Muscle of back (tissue), 13 donors: Measurements from ENCODE around the gene RFPL2. TPM values are rescaled to one million over a fixed set of nuclear protein-coding genes. Genes with fewer than 3 reads are reported as not detected.

ENCODE experiments used
- DNase-seq, 3 donors: peaks; one replicate each; pipeline versions ENCODE4 v3.0.0 to v3.0.0-alpha.2; 2013
- long read RNA-seq, 9 donors: transcript quantifications; one replicate each; lab custom pipeline, GENCODE V29; 2026
- polyA plus RNA-seq, 10 donors: library from polyadenylated mRNA; unstranded; fragments of 120-200 nt; gene quantifications; one replicate each; pipeline ENCODE4 v1.2.1, GENCODE V29; 2013; ENCODE audit not compliant: insufficient read length in 10 of 10

RFPL2 gene
- under 1 TPM in 1 of 10 donors, not detected in 9; 0.14 TPM for polyA plus RNA-seq
- long read RNA-seq, donor 1, result 0 reads
- long read RNA-seq, donor 2, result 0 reads
- long read RNA-seq, donor 3, result 0 reads
- long read RNA-seq, donor 4, result 0 reads
- long read RNA-seq, donor 5, result 0 reads
- long read RNA-seq, donor 6, result 0 reads
- long read RNA-seq, donor 7, result 0 reads
- long read RNA-seq, donor 8, result 0 reads
- long read RNA-seq, donor 9, result 0 reads

GRCh38 chr22:32204856-32205722 is at the start of gene RFPL2:
Gene RFPL2, minus strand, starts transcription at chr22:32205073. Its CDS starts 2,622 bp downstream, at chr22:32202451.
- DNase-seq, result peak in 1 of 3 donors; percentile 45

GRCh38 chr22:32249231-32249630 is 44.4 kb upstream of the RFPL2 start:
- no peak for DNase-seq

DNA sequence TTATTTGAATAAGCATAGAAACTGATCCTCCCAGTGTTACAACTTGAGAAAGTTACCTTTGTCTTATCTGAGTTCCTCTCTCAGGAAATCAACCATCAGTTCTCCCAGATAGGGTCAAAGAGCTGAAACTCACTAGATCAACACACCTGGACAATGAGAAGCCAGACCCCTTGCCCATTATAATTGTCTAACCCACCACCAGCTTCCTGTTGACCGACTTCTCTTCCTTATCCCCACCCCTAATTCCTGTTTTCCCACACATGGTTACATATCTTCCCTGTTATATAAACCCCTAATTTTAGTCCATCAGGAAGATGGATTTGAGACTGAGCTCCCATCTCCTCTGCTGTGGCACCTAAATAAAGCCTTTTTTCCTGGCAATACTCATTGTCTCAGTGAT is 43.4 kb upstream of the RFPL2 start:
- no peak for DNase-seq

DNA sequence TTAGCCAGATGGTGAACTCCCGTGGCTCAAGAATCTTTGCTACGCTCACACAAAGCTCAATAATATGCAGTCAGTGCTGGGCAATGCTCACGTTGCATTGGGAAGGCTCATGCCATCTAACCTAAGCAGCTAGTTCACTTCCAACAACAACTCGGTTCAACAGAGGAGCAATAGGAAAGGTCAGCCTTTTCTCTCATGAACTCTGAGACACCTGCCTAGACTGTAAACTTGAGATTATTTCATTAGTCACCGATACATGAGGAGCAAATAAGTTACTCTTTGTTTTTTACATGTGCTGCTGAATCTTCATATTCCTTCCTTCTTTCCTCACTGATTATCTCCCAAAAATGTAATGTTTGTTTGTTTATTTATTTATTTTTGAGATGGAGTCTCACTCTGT is 41.3 kb upstream of the RFPL2 start:
- DNase-seq, result no peak

DNA sequence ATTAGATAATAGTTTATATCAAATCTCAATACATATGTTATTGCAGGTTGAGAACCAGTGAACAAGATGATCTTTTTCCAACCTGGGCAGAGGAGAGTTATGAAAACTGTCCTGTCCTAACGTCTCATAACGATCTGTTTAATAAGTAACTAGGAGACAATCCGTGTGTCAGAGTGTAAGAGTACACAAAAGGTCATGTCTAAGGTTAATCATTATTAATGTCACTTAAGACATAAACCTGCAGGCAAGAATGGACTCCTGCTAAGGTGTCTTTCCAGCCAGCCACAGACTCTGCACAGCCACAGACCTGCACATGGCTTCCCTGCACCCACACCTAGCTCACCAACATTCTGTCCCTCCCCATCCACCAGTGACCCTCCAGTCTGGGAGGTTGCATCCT is 40.2 kb upstream of the RFPL2 start:
- no peak for DNase-seq

DNA sequence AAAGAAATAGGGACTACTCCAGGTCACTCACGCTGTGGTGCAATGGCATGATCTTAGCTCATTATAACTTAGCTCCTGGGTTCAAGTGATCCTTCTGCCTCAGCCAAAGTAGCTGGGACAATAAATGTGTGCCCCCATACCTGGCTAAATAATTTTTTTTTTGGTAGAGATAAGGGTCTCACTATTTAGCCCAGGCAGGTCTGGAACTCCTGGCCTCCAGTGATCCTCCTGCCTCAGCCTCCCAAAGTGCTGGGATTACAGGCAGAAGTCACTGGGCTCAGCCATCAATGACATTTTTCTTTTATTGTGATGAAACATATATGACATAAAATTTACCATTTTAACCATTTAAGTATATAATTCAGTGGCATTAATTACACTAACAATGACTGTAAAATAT is 39.7 kb upstream of the RFPL2 start:
- no peak for DNase-seq

- no peak for DNase-seq
Measured at GRCh38 chr22:32240461-32240860, 35.6 kb upstream of the RFPL2 start.

- DNase-seq, result no peak
Measured at GRCh38 chr22:32237906-32238305, 33.0 kb upstream of the RFPL2 start.

DNA sequence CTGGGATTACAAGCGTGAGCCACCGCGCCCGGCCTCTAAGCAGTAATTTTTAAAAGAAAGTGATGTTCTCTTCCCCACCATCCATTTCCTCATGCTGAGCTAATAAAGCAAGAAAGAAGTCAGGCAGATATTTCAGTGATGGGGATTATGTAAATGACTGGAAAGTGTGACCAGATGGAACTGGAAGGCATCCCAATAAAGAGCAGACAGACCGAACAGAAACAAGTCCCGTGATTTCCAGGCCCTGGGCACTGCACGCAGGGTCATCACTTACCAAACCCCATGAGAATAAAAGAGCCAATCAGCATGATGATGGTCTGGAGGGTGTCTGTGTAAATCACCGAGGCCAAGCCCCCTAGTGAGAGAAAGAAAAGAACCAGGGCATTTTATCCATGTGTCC is 32.1 kb upstream of the RFPL2 start:
- DNase-seq, result no peak

DNA sequence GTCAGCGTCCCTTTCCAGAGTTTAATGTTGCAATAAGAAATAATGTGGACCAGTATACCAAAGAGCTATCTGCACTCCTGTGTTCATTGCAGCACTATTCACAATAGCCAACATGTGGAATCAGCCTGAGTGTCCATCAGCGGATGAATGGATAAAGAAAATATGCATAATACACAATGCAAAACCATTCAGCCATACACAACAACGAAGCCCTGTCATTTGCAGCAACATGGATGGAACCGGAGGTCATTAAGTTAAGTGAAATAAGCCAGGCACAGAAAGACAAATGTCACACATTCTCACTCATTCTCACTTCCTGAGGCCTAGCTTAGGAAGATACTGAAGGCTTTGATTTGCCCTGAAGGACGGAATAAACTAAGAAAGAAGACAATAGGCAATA is 28.2 kb upstream of the RFPL2 start:
- no peak for DNase-seq

DNA sequence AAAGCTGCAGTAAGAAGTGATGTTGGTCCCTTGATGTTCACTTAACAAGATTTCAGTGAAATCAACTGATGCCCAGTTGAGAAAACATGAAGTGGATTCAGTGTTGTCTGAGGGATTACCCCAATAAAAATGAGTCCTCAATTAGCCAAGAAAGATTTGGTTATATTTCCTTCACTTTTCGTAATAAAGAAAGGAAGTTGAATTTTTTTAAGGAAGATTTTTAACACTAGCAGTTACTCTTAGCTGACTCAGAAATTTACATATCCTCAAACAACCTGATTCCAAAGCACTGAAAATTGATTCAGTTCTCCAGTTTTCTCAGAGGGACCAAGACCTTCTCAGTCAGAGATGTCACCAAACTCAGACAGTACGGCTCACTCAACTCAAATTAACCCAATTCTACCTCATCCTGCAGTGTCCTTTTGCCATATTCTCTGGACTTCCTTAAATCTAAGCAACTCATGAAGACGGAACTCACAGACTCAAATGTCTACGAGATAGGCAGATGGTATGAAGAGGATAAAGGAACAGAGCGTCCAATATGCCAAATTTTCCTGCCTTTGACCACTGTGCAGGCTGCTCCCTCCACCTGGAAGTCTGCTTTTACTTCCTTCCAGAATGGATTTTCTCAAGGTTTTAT is 27.4 kb upstream of the RFPL2 start:
- DNase-seq, result no peak

GRCh38 chr22:32226326-32227104 is 21.6 kb upstream of the RFPL2 start:
- no peak for DNase-seq

GRCh38 chr22:32222991-32223390 is 18.1 kb upstream of the RFPL2 start:
- peak; percentile 38 to 63 (median 47) for DNase-seq

DNA sequence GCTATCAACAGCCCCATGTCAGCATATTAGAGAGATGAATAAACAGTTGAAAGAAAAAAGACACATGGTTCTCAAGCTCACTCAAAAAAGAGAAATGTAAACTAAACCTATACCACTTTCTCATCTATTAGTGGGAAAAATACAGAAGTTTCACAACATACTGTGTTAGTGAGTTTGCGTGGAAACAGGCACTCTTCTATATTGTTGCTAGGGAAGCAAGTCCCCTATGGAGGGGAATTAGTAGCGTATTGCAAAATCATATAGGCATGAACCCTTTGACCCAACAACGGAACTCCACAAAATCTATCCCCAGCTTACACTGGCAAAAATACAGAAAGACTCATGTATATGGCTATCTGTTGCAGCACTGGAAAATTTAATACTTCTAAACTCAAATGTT is 14.2 kb upstream of the RFPL2 start:
- DNase-seq, result no peak

GRCh38 chr22:32218470-32218869 is 13.6 kb upstream of the RFPL2 start:
- DNase-seq, result no peak

- DNase-seq, result no peak
Measured at GRCh38 chr22:32217465-32217864, 12.6 kb upstream of the RFPL2 start.

DNA sequence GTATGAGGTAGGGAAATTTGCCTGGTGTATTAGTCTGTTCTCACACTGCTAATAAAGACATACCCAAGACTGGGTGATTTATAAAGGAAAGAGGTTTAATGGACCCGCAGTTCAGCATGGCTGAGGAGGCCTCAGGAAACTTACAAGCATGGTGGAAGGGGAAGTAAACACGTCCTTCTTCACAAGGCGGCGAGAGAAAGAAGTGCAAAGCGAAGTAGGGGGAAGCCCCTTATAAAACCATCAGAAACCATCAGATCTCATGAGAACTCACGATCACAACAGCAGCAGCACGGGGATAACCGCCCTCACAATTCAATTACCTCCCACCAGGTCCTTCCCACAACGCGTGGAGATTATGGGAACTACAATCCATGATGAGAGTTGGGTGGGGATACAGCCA is 12.0 kb upstream of the RFPL2 start:
- no peak for DNase-seq

DNA sequence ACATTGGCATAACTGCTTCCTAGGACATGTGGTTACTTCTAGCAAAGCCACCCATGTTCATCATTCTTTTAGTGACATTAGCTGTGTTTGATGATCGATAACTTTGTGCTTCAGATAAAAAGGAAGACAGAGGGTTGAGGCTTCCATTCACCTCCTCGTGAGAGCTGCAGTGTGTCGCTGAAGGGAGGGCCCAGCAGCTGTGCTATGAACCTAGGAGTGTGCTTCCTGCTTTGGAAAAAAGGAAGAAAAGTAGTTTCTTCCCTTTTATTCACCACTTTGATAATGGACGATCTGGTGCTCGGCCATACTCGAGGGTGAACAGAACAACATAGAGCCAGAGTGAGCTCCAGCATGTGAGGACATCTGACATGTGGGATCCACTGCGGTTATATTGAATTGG is 6.1 kb upstream of the RFPL2 start:
- no peak for DNase-seq

- DNase-seq, result no peak
Measured at GRCh38 chr22:32208681-32209080, 3.8 kb upstream of the RFPL2 start.

- no peak for DNase-seq
Measured at GRCh38 chr22:32207971-32208480, 3.2 kb upstream of the RFPL2 start.

DNA sequence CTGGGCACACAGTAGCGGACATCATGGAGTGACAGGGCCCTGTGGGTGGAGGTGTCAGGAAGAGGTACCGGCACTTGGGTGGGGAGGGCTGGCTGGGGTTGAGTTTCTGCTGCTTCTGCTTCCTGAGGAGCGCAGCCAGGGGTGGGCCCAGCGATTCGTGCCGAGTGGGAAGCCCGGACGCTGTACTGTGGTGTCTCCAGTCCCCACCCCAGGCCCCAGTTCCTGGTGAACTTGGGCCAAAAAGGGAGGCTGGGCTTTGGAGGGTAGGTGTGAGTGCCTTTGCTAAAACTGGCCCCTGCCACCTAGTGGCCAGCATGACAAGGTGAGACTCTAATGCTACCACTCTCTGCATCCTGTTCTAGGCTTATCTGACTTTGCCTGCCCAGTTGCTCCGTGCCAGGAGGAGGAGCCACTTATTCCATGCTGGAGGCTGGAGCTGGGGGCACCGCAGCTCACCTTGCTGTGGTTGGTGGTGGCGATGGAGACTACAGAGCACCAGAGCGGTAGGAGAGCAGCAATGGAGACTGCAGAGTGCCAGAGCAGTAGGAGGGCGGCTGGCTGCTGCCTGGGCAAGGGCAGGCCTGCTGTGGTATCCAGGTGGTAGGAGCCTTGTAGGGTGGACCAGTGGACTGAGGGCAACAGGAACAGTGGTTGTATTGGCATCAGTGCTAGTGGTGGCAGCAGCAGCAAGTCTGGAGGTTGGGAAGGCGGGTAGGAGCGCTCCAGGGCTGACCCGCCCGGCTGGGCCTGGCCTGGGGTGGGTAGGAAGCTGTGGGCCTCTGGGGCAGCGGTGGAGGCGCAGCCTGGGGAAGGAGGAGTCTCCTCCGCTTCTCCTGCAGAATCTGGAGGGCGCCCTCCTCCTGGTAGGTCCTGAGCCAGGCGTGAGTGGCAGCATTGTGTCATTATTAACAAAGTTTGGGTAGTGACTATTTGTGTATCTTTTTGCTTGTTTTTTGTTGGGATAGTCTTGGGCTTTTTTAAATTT is 2.2 kb upstream of the RFPL2 start:
- no peak for DNase-seq
